Esophagus muscularis mucosa (tissue), 4 donors: ENCODE results near the gene MMP24. TPM values are rescaled to one million over a fixed set of nuclear protein-coding genes. Genes with fewer than 3 reads are reported as not detected.

Source experiments
- DNase-seq: peaks from one replicate; pipeline ENCODE4 v3.0.0-alpha.2; 2017; ENCODE audit errors: extremely low spot score
- H3K27ac ChIP-seq, 4 donors: fragments of 200-600 bp; sonication (generic); replicated peaks in 1 of 4; 1 replicate in 3 of 4; 2 replicates in 1 of 4; pipeline ENCODE4 v1.5.1; 2016 to 2019; ENCODE audit warnings: mild to moderate bottlenecking in 1 of 4
- H3K27me3 ChIP-seq, 4 donors: fragments of 200-600 bp; sonication (generic); one replicate each; pipeline versions ENCODE4 v1.5.1 to v1.6.0; 2016 to 2019
- H3K36me3 ChIP-seq, 4 donors: fragments of 200-600 bp; sonication (generic); one replicate each; pipeline ENCODE4 v1.5.1; 2016 to 2019
- H3K4me1 ChIP-seq, 4 donors: fragments of 200-600 bp; sonication (generic); one replicate each; pipeline ENCODE4 v1.5.1; 2016 to 2019
- H3K4me3 ChIP-seq, 4 donors: fragments of 200-600 bp; sonication (generic); 1 replicate in 2 of 4; 2 replicates in 2 of 4; pipeline ENCODE4 v1.5.1; 2016 to 2019; ENCODE audit warnings: mild to moderate bottlenecking in 4 of 4, moderate library complexity in 1 of 4
- H3K9me3 ChIP-seq, 4 donors: fragments of 200-600 bp; sonication (generic); 1 replicate in 3 of 4; 2 replicates in 1 of 4; pipeline ENCODE4 v1.5.1; 2016 to 2019
- CTCF ChIP-seq, 3 experiments: fragments of 200-600 bp in 2 of 3; fragments of 450-650 bp in 1 of 3; sonication (generic) in 2 of 3; IDR thresholded peaks; one replicate each; pipeline ENCODE4 v1.5.1; 2017 to 2019; ENCODE audit warnings: antibody characterized with exemption in 3 of 3, mild to moderate bottlenecking in 2 of 3, moderate library complexity in 1 of 3
- EP300 ChIP-seq: sonication (generic); formaldehyde crosslinking; IDR thresholded peaks from one replicate; pipeline ENCODE4 v1.6.1; 2017; ENCODE audit warnings: antibody characterized with exemption
- POLR2A ChIP-seq: fragments of 450-650 bp; IDR thresholded peaks from one replicate; pipeline ENCODE4 v1.6.1; 2017; ENCODE audit warnings: antibody characterized with exemption, moderate library complexity, mild to moderate bottlenecking, low read depth
- POLR2AphosphoS5 ChIP-seq, 2 donors: sonication (generic); formaldehyde crosslinking; IDR thresholded peaks; one replicate each; pipeline ENCODE4 v1.6.1; 2017; ENCODE audit warnings: antibody characterized with exemption in 2 of 2
- WGBS: methylation state at CpG from one replicate; pipeline ENCODE4 v1.1.5; 2018; 5-methylcytosine and 5-hydroxymethylcytosine counted together
- intact Hi-C: fragments of 100-400 bp; cut with DNase I; formaldehyde crosslinking; loops from one replicate; pipeline ENCODE4 v1.15.1; 2023
- total RNA-seq, 4 donors: library from RNA; depleted of rRNA; stranded (reverse); fragments of >200 nt; gene quantifications; one replicate each; pipeline versions ENCODE4 v1.1.0 to v1.2.1, GENCODE V29; 2016

The MMP24 gene
- total RNA-seq, 4 donors from 2014 or later = 0.83 to 4.0 (median 2.0) TPM

GRCh38 chr20:35240811-35241293 is 14.4 kb downstream of the MMP24 start:
- DNase-seq = no peak
- peaks cover 0 to 20% (median 4%) of the 10 kb centered on the region in 4 donors for H3K36me3 ChIP-seq
- H3K4me1 ChIP-seq = no peaks in the 10 kb centered on the region
- intact Hi-C loops = no loop called here
- no peaks in the 10 kb centered on the region for H3K9me3 ChIP-seq
- 75% methylated on average over 2 of the region's 2 CpGs for WGBS
- no peaks in the 10 kb centered on the region for H3K27me3 ChIP-seq
- TF ChIP-seq POLR2AphosphoS5 (IDR thresholded peaks at IDR 0.05) = no peak
- no peak for TF ChIP-seq CTCF (IDR thresholded peaks at IDR 0.05)
- TF ChIP-seq EP300 = no peak
- TF ChIP-seq POLR2A = no peak
- H3K4me3 ChIP-seq = no peak overlapping the region
- H3K27ac ChIP-seq = no peak overlapping the region

GRCh38 chr20:35243317-35243716 is 16.8 kb downstream of the MMP24 start:
- TF ChIP-seq EP300 = no peak
- TF ChIP-seq CTCF (IDR thresholded peaks at IDR 0.05) = no peak
- TF ChIP-seq POLR2A = no peak
- TF ChIP-seq POLR2AphosphoS5 (IDR thresholded peaks at IDR 0.05) = no peak
- Histone ChIP-seq H3K27ac (no peak overlapping the region), H3K4me3 (no peak overlapping the region), H3K27me3 (no peaks in the 10 kb centered on the region), H3K9me3 (no peaks in the 10 kb centered on the region), H3K4me1 (no peaks in the 10 kb centered on the region), H3K36me3 (peaks cover 0 to 7% (median 0%) of the 10 kb centered on the region in 4 donors)
- intact Hi-C loops = no loop called here
- DNase-seq = no peak
- 67% methylated on average over 2 of the region's 2 CpGs for WGBS

GRCh38 chr20:35243986-35244385 is 17.5 kb downstream of the MMP24 start:
- WGBS = 76% methylated on average over 2 of the region's 2 CpGs
- no peak overlapping the region for H3K4me3 ChIP-seq
- H3K27me3 ChIP-seq = no peaks in the 10 kb centered on the region
- H3K36me3 ChIP-seq = peaks cover 0 to 5% (median 0%) of the 10 kb centered on the region in 4 donors
- no peak for TF ChIP-seq EP300
- no peak for TF ChIP-seq POLR2AphosphoS5 (IDR thresholded peaks at IDR 0.05)
- no peak for TF ChIP-seq POLR2A
- no peak for TF ChIP-seq CTCF (IDR thresholded peaks at IDR 0.05)
- H3K9me3 ChIP-seq = no peaks in the 10 kb centered on the region
- no peak for DNase-seq
- H3K4me1 ChIP-seq = no peaks in the 10 kb centered on the region
- no peak overlapping the region for H3K27ac ChIP-seq
- intact Hi-C loops = no loop called here

- WGBS = 94% methylated on average over 12 of the region's 12 CpGs
- intact Hi-C loops = no loop called here
- Histone ChIP-seq H3K4me3 (no peak overlapping the region), H3K9me3 (no peaks in the 10 kb centered on the region), H3K4me1 (no peaks in the 10 kb centered on the region), H3K27ac (no peak overlapping the region), H3K27me3 (no peaks in the 10 kb centered on the region), H3K36me3 (peaks cover 0 to 5% (median 0%) of the 10 kb centered on the region in 4 donors)
- TF ChIP-seq EP300 (no peak), CTCF (IDR thresholded peaks at IDR 0.05) (no peak), POLR2AphosphoS5 (IDR thresholded peaks at IDR 0.05) (no peak), POLR2A (no peak)
- DNase-seq = no peak
These were observed 20.2 kb downstream of the MMP24 start for GRCh38 chr20:35246723-35247122.
